Measurements from ENCODE around the gene SEC22B.
A peak's percentile ranks its signal among the peaks of the same experiment; 100 is the strongest.
"Not testable (repeated sequence)": the region's sequence is repeated elsewhere in the genome, so short reads cannot be mapped to it uniquely, and the experiment has no call there.

The SEC22B gene

GRCh38 chr1:120144626-120145025 is 31.7 kb downstream of the SEC22B start:
- DNase-seq, result not testable (repeated sequence)

GRCh38 chr1:120144169-120144568 is 32.2 kb downstream of the SEC22B start:
- DNase-seq, result not testable (repeated sequence)

- DNase-seq, result peak; percentile 47
Observed at GRCh38 chr1:120143334-120143733, 33.0 kb downstream of the SEC22B start.

DNA sequence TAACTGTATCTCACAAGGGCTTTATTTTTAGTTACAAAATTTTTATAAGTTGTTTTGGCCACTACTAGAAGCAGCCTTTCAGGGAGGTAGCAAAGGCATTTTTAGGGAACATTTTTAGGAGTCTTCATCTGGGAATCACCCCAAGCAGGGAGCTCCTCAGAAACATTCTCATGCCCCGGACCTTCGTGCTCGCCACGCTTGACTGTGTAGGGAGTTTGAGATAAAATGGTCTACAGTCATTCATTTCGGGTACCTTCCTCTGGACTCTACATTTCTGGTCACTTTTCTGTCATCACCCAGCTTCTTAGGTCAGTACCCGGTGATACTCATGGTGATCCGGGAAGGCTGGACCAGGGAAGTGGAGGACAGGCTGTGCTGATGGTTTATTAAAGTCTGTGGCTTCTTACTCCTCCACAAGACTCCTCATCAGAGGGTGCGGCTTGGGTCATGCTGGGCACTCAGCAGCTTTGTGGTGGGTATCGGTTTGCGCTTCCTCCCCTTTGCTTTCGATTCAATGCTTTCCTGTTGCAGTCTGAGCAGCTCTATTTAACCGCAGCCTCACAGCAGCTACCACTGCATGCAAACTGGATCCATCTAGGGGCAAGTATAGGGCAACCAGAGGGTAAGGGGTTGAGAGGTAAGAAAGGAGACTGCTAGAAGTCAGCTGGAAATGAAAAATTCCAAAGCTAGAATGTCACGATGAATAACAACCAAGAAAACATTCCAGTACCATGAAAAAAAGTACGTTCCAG is 33.6 kb downstream of the SEC22B start:
- peak; percentile 90 for DNase-seq

- DNase-seq, result not testable (repeated sequence)
Observed at GRCh38 chr1:120141865-120142264, 34.5 kb downstream of the SEC22B start.

GRCh38 chr1:120140656-120141265 is 35.6 kb downstream of the SEC22B start:
- DNase-seq, result peak; percentile 57

DNA sequence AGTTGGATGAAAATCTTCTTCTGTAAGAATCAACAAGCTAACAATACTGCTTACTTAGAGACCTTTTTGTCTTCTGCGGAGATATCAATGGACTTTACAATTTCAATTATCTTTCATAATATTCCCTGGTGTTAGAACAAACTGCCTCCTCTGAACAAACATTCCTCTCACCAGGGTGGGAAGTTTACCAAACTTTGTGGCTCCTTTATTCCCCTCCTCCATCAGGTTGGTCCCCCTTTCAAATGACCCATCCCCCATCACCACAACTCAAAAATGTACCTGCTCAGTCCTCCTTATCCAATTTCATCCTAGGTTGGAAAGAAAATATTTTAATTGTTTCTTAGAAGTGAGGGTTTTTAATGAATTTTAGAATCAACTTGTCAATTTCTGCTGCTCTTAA is 40.2 kb downstream of the SEC22B start:
- not testable (repeated sequence) for DNase-seq

DNA sequence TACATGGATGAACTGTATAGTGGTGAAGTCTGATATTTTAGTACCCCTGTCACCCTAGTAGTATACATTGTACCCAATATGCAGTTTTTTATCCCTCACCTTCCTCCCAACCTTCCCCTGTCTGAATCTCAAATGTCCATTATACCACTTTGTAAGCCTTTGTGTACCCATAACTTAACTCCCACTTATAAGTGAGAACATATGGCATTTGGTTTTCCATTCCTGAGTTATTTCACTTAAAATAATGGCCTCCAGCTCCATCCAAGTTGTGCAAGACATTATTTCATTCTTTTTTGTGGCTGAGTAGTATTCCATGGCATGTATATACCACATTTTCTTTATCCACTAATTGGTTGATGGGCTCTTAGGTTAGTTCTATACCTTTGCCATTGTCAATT is 42.4 kb downstream of the SEC22B start:
- not testable (repeated sequence) for DNase-seq

- DNase-seq, result no peak
Observed at GRCh38 chr1:120133228-120133927, 42.9 kb downstream of the SEC22B start.

DNA sequence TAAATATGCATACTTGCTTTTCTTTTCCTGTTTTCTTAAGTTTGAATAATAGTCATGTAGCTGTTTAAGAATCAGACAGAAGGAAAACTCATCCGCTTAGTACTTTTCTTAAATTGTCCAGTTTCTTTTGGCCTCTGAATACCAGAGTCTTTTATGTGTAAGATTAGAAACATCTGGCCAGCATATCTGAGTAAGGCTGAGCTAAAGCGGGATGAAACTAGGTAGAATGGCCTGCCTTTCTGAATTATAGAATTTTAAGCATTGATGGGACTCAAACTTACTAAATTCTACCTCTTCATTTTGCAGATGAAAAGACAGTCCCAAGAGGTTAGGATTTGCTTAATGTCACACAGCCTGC is 43.9 kb downstream of the SEC22B start:
- DNase-seq, result not testable (repeated sequence)

DNA sequence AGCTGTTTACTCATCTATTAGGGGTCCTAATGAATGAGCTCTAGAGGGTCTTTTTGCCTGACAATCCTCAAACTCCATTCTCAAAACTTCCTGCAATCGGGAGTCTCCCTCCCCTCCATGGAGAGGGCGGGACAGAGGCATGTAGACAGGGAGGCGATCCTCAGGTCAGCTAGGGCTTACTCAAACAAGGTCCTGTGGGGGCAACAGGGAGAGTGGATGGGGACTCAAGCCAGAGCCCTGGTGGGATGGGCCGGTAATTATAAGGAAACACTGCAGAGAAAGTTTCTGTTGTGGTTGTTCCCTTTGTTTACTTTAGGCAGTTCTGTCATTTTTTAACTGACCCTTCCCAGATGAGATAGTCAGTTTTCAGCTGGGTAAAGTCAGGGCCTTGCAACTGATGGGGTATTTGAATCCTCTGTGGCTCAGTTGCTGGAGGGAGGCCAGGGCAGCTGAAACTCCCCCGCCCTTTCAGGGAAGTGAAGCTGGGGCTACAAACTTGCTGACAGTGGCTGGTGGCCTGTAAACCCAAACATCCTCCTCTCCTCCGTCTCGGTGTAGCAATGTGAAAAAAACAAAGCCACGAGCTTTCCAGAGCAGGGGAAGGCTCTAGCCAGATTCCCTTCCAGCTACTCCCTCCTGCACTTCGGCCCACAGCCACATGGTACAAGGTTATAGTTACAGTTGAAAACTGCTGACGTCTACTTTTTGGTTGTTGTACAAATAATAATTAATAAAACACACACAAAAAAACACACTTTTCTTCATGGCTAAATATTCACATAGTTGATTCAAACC is 44.5 kb downstream of the SEC22B start:
- peak; percentile 72 for DNase-seq

DNA sequence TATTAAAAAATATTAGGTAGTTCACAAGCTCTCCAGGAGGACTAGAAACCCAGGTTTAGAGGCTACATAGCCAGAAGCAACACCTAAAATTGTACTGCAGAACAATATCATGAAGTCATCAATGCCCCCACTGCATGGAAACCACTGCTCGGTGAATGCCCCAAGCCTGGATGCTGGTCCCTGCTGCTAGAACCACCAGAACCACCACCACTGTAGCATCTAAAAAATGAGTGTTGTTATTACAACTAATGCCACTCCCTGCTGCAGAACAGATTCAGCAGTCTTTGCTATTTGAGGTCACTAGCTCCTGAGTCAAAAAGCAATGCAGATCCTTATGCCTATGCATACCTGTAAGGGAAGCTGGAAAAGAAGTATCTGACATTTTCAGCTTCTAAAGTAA is 48.4 kb downstream of the SEC22B start:
- not testable (repeated sequence) for DNase-seq

DNA sequence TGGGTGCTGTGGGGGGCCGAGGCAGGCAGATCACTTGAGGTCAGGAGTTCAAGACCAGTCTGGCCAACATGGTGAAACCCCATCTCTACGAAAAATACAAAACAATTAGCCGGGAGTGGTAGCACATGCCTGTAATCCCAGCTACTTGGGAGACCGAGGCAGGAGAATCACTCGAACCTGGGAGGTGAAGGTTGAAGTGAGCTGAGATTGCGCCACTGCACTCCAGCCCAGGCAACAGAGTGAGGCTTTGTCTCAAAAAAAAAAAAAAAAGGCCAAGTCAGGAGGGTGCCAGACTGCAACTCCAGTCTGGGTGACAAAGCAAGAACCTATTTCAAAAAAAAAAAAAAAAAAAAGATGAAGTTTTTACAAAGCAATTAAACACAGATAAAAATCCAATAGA is 50.1 kb downstream of the SEC22B start:
- not testable (repeated sequence) for DNase-seq

GRCh38 chr1:120124628-120125027 is 51.7 kb downstream of the SEC22B start:
- peak; percentile 31 for DNase-seq

DNA sequence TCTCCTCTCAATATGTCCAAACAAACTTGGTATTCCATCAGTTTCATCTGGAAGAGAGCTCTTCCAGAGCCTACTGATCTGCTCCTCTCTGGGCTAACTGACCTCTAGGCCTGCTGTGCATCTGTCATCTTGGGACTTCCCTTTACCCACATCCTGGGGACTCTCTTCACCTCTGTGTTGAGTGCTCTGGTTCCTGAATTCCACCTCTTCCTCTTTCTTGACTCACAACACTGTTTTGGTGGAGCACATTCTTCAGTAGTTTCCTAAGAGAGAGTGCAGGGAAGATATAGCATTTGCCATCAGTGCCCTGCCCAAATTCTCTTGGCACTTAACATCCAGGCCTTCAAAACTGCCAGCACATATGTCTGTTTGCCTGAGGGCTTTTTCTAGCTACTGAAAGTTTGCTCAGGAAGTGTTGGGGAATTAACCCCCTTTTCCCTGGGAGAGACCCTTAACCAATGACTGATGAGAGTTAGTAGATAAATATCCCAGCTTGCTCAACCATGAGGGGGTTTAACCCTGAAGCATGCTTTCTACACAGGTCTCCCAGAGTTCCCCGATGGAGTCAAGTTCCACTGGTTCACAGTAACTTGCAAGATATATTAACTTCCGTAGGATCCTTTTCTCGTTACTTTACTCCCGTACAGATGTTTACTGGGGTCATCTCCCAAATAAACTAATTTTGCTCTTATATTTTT is 52.4 kb downstream of the SEC22B start:
- not testable (repeated sequence) for DNase-seq

GRCh38 chr1:120122262-120122893 is 53.9 kb downstream of the SEC22B start:
- DNase-seq, result not testable (repeated sequence)

GRCh38 chr1:120121830-120122229 is 54.5 kb downstream of the SEC22B start:
- DNase-seq, result not testable (repeated sequence)

DNA sequence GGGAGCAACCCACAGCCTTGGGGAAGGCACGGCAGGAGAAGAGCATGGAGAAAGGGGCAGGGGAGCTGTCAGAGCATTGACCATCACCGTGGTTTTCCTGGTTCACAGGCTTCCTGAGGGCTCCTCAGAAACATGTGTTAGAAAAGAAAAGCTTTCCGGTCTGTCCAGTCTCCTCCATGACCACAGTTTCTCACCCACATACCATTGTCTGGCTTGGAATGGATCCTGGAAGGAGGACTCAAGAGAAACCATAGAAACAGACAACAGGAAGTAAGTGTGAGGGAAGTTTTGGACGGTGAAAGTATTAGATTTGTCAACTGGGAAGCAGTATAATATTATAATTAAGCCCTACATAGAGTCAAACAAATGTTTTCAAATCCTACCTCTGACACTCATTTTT is 55.8 kb downstream of the SEC22B start:
- not testable (repeated sequence) for DNase-seq

DNA sequence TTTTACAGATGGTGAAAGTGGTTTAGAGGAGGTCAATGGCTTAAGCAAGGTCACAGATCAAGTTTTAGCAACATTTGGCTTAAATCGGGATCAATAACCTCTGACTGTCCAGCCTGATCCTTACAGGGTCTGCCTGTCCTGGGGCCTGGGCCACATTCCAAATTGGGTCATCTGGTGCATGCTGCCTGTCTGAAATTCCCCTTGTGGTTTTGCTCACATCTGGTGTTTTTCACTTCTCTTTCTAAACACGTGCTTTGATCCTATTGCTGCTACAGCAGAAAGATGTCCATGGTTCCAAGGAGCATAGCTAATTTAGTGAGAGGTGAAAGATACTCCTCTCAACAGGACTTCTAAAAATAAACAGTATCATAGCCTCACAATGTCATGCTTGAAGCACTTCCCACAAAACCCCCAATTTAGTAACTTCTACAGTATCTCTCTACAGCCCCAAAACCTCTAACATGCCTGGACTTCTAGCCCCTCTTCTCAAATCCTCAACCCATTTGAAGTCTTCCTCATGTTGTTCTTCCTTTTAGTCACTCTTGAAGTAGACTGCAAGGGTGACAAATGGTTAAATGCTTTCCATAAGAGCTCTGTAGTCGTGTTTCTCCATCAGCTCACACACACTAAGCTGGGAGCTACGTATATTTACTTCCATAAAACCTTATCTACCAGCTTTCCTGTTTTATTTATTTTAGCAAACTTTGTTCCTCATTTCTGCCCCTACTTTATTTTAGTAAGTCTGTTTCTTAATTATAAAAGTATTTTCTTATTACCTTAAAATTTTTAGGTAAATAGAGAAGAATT is 58.7 kb downstream of the SEC22B start:
- not testable (repeated sequence) for DNase-seq

GRCh38 chr1:120116094-120116493 is 60.2 kb downstream of the SEC22B start:
- DNase-seq, result peak; percentile 35

DNA sequence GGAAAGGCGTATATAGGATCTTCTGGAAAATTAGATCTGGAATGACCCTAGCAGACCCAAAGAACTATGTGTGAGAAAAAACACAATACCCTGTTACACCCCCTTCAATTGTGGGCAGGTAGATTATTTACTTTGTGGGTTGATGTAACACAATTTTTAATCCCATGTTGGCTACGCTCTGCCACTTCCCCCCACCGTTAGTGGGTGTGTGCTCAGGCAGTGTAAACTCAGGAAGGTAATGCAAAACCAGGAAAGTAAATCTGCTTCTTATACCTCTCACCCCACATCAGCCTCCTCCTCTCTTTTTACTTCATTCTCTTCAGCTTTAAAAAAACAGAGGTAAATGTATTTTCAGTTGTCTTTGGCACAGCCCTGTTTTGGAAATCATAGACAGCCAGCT is 63.2 kb downstream of the SEC22B start:
- not testable (repeated sequence) for DNase-seq

All from fibroblast of skin of scalp (primary cell).